ENCODE measurements around the gene ARL3.

Gene ARL3

DNA sequence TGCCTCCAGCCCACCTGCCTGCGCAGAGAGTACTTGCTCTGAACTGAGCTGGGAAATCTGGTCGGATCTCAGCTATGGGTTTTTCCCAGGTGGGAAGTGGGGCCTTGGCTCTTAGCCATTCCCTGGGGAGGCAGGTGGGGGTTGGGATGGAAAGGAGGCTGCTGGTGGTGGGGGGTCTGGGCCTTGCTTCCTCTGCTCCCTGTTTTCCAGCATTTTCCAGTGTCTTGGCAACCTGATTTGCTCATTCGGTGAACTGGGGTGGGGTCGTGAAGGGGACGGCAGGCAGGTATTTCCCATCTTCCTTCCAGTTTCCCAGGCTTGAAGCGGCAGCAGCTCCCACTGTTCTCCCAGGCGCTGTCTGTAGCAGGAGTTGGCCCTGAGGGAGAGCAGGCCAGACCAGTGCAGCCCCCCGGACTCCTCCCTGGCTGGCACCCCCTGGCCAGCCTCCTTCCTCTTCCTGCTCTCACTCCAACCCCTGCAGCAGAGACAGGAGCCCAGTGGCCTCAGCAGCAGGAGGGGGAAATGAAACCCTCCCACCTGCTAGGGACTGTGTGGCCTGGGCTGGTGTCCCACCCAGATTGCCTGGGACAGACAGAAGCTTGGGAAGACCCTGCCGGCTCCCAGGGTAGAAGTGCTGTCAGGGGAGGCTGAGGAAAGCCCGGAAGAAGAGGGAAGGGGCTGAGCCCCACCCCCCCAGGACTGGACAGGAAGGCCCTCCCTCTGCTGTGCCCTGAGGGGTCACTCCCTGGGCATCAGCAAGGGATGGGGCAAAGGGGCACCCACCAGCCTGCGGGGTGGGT lies 63.3 kb downstream of the ARL3 start:
- DNase-seq (ENCODE audit: low read depth), result no peak

DNA sequence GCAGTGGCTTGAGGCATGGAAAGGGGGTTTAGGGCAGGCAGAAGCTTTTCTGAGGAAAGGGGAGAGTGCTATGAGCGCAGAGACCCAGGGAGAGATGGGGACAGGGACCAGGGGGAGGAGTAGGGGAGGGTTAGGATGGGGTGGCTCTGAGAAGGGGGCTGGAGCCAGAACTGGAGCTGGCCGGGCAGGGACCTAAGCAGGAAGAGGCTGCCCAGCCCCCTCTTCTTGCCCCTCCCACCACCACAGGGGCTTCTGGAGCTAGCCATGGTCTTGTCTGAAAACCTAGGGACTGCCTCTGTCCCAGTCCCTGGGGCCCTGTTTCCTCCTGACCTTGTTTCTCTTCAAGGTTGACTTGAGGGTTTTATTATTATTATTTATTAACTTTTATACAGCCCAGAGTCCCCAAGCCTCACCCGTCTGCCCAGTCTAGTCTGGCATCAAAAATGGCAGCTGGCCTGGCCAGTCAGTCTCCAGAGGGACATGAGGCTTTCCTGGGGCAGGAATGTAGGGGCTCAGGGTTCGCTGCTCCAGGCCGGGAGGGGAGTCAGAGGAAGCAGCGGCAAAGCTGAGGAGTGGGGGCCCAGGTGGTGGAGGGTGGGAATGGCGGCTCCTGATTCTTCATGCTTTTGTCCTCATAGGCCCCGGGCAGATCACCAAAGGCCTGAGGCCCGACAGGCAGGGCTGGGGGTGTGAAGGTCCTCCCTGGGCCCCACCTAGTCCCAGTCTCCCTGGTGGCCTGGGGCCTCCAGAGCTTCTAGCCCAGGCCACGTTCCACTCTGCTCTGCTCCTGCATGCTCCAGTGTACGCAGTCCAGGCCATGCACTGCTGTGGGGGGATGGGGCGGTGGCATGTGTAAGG lies 64.2 kb downstream of the ARL3 start:
- DNase-seq (ENCODE audit: low read depth), result no peak

DNA sequence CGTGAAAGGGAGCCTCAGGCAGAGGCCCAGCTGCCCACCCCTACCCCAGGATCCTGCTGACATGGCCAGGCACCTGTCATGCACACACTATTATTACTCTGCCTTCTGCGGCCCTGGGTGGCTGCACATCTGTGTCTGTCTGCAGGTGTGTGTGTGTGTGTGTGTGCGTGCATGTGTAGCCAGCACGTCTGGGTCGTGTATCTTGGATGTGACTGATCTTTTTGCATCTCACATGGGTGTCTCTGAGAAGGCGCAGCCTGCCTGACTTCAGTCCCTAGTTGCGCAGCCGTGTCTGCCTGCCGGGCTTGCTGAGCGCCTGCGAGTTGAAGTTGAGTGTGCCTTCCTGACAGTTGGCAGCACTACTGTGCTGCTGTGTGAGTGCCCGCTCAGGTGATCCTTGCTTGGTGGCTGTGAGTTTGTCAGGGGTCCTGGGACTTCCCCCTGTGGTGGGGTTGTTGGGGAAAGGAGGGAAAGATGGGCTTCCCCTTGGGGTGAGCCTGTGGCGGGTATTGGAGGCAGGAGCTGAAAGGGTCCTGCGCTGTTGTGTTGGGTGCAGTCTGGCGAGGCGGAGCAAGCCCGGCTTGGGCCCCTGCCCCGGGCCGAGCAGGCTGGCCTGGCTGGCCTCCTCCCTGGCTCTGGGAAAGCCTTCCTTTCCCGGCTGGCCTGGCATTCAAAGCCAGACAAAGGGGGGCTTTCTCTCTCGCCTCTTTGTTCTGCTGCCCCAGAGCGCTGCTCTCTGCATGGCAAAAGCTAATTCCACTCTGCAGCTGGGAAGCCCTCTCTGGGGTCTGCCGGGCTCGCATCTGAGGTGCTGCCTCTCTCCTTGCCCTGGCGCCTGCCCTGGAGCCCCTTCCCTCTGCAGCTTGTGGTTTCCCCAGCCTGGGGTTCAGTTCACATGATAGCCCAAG lies 65.1 kb downstream of the ARL3 start:
- DNase-seq (ENCODE audit: low read depth), result no peak

DNA sequence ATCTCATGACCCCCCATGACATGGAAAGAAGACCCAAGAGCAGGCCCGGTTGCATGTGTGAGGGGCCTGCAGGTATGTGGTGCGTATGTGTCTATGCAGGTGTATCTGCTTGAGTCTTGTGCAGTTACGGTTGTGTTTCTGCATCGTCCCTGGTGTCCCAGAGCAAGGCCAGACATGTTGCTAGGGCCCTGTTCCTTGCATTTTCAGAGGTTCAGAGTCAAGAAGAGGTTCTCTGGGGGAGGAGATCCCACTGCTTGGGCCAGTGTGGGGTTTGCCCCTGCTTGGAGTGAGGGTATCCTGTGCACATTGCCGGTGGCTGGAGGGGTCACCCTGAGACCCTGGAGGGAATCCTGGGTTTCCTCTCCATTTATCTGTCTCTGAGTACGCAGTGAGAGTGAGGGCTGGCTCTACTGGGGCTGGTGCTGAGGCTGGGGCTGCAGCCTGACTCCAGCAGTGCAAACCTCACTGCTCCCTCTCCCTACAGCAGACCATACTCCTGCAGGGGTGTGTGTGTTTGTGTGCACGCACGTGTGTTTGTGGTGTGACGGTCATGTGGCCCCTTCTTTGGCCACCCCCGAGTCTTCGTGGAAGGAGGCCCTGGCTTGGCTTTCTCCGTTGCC lies 65.8 kb downstream of the ARL3 start:
- no peak for DNase-seq (ENCODE audit: low read depth)

DNA sequence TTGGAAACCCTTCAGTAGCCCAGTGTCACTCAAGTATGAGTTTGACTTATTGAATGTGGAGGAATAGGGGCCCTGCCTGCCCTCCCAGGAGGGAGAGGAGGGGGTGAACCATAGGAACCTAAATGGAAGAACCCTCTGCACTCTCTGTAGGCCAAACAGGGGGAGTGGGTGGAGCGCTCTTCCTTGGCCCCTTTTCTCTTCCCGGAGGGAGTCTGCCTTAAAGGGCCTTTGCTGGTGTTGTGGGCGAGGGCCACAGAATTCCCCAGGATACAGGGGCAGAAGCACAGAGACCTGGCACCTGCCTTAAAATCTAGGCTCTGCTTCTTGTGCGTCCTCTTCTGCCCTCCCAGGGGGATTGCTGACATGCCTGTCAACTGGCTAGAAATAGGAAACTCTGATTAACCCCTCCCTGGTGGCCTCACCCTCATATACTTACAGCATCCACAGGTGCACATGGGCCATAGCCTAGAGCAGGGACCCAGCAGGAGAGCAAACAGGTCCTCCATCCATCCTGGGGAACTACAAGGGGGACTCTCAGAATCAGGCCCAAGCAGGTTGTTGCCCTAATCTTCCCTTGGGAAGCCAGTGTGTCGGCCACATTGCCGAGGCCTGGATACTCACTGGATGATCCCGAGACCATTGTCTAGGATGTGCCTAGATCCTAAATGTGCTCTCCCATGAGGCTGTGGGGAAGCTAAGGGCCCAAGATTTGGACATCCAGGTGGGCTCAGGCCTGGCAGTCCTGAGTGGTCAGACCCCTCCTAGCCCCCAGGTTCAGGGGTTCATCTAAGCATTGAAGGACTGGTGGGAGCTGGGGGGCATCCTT lies 66.5 kb downstream of the ARL3 start:
- no peak for DNase-seq (ENCODE audit: low read depth)

DNA sequence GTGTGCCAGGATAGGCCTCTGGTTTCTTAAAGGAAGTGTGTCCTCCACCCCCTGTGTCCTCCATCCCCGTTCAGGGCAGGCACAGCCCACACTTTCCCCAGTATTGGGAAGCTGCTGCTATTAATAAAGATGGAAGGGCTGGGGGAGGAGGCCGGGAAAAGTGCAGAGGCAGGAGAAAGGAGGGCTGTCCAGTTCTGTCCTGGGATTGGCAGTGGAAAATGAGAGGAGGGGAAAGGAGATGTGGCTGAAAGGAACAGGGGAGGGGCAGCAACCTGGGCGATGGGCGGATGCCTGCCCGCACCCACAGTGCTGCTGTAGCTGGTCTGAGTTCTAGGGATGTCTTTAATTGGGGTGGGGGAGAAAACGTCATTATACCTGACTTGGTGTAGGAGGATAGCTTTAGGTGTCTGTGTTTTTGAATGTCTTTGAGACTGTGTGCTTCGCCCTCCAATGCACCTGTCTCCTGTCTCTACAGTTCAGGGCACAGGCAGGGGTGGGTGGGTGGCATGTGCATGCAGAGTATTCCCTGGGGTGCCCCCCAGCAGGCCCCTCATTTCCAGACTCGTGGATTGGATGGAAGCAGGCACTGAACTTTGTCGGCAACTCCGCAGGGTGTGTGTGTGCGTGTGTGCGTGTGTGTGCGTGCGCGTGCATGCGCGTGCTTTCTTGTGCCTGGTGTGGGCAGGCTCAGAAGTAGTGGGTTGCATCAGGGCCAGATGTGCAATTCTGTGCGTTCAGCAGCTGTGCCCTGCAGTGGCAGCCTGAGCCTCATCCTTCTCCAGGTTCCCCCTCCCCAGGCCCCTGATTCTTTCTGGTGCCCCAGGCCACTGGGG lies 67.4 kb downstream of the ARL3 start:
- DNase-seq (ENCODE audit: low read depth), result no peak

DNA sequence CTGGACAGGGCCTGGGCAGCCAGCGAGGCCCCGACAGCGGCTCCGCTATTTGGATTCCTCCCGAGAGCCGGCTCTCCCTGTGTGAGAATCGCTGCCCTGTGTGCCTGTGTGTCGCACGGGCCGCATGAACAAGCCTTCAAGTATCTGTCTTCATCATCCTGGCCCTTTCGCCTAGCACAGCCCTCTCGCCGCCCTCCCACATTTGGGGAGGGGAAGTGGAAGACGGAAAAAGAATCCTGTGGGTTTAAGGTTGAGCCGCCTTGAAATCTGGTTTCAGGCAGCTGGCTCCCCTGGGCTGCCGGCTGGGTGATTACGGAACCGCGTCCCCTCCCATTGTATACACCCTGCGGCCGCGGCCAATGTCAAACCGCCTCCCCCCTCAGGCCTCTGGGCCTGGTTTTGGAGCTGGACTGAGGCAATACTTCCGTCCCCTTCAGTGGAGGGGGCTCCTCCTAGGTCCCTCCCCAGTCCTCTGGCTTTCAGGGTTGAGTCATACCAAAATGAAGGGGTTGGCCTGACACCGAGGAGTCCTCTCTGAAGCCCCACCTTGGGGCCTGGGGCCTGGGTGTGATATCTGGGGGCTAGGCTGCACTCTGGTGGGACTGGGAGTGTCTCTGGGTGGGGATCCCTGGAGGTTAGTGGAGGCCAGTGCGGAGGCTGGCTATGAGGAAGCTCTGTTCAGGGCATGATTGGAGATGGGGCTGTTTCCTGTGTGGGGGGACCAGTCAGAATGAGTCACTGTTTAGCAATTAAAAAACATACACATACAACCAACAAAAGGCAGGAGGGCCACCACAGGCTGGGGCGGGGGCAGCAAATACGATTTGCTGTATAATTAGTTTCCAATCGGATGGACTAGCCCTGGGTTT lies 68.2 kb downstream of the ARL3 start:
- DNase-seq (ENCODE audit: low read depth), result peak; percentile 70

DNA sequence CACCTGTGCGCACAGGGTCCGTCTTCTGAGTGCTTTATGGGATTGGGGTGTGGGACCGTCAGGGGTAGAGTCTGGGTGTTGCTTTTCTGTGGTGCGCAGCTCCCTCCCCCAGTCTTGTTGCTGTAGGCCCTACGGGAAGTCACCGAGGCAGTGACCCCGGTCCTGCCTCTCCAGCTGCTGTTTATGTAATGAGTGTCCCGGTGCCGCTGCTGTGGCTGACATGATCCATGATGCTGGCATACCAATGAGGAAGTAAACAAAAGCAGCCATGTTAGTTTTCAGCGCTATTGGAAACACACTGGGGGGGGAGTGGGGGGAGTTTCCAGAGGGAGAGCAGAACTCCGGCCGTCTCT lies 68.8 kb downstream of the ARL3 start:
- no peak for DNase-seq (ENCODE audit: low read depth)

DNA sequence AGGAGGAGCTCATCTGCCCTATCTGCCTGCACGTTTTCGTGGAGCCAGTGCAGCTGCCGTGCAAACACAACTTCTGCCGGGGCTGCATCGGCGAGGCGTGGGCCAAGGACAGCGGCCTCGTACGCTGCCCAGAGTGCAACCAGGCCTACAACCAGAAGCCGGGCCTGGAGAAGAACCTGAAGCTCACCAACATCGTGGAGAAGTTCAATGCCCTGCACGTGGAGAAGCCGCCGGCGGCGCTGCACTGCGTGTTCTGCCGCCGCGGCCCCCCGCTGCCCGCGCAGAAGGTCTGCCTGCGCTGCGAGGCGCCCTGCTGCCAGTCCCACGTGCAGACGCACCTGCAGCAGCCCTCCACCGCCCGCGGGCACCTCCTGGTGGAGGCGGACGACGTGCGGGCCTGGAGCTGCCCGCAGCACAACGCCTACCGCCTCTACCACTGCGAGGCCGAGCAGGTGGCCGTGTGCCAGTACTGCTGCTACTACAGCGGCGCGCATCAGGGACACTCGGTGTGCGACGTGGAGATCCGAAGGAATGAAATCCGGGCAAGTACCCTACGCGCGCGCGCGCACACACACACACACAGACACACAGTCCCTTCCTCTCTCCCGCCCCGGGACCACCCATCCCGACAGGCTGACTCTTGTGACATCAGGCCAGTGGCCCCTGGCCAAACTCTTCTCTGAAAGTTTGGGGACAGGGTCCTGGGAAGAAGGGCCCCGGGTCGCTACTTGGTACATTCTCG lies 69.4 kb downstream of the ARL3 start:
- peak; percentile 68 for DNase-seq (ENCODE audit: low read depth)

DNA sequence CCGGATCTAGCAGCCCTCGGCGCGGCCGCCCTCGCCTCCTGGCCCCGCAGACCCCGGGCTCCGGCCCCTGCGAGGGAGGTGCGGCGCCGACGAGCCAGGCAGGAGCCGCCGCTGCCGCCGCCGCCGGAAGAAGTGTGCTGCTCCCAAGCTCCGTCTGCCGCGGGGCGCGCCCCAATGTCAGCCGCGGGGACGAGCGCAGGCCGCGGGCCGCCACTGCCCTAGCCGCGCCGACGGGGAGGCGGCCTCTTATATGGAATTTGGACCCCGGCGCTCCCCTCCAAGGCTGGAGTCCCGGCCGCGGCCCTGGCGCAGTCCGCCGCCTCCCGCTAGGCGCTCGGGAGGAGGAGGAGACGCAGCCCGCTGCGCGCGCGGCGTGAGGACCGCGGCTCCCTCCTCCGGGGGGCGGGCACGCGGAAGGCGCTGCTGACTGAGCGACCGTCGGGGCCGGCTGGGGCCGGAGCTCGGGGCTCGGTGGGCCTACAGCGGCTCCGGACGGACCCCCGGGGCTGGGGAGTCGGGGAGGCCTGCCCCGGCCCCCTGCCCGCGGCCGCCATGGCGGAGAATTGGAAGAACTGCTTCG lies 70.0 kb downstream of the ARL3 start, which contains the start of gene TRIM8:
TSS of gene TRIM8 (plus strand) at position 414 of the 580 bp plus-strand sequence. CDS start at position 553, 139 bp downstream.
- peak; percentile 53 for DNase-seq (ENCODE audit: low read depth)

DNA sequence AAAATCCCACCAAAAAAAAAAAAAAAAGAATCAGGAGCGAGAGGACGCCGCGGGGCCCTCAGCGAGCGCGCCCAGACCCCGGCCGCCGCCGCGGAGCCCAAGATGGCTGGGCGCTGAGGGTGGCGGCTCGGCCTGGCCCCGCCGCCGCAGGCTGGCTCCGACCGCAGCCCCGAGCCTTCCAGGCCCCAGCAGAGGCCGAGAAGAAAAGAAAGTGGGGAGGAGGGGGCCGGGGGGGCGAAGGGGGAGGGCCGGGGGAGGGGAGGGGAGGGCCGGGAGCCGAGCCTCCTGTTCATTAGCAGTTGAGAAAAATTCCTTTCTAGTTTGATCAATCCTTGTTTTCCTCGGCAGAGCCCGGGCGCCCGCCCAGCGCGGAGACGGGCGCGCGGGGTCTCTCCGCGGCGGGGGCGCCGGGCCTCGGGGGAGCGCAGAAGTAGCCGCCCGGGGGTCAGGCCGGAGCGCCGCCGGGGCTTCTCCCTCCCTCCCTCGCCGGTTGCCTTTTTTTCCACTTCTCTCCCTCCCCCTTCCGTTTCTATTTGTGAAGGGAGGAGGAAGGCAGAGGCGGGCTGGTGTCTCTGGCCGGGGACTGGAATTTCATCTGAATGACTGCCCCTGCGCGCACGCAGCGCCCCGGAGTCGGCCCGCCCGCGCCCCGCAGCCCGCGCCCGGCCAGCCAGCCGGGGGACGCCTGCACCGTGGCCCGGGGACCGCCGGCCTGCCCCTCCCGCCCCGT lies 70.7 kb downstream of the ARL3 start:
- DNase-seq (ENCODE audit: low read depth), result peak; percentile 31

DNA sequence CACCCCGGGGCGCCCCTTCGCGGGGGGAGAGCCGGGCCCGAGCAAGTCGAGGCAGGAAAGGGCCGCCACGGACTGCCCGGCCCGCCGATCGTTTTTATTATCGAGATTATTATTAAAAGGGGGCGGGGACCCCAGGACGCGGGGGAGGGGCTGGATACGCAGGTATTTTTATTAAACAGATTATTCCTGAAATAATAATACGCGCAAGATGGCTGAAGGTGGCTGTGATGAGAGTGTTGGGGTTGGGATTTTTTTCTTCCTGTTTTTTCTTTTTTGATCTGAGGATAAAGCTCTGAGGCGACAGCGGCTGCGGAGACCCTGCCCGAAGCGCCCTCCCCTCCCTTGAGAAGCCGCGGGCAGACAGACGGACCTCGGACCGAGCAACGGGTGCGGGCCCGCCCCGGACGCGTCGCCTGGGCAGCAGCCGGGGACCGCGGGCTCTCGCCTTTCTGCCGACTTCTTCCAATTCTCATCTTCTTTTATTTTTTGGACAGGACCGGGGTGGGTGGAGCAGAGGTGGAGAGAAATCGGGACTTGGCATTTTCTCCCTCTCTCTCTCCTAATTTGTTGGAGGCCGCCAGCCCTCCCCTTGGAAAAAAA lies 71.4 kb downstream of the ARL3 start:
- DNase-seq (ENCODE audit: low read depth), result peak; percentile 29

DNA sequence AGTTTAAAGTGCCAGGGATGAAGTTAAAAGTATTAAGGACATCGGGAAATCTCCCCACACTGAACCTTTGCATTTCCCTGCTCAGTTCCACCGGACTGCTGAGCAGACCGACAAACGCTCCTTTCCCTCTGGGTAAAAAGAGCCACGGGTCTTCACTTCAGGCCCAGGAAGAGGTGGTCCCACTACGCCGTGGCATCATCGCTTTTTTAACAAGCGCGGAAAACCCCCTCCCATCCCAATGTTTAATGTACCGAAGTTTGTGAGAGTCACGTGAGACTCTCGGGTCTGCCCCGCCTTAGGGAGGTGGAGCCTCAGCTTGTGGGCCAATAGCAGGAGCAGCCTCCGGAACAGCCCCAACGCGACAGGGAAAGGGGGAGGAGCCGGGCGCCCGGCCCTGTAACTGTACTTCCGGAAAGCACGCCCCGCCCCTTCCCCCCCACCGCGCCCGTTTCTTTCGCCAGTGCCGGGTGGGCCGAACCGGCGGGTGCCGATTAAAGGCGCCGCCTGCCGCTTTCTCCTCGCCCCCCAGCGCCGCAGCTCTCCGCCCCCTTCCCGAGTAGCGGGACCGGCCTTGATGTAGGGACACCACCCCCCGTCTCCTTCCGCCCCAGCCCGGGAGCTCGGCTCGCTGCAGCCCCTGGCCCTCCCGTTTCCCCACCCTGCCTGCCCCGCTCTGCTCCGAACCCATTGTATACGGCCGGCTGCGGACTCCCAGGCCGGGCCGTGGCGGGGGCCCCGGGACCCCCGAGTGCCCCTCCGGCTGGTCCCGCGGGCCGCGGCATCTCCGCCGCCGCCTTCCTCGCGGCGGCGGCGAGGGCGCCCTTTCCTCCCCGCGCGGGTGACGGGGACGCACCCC lies 72.1 kb downstream of the ARL3 start:
- DNase-seq (ENCODE audit: low read depth), result peak; percentile 98

DNA sequence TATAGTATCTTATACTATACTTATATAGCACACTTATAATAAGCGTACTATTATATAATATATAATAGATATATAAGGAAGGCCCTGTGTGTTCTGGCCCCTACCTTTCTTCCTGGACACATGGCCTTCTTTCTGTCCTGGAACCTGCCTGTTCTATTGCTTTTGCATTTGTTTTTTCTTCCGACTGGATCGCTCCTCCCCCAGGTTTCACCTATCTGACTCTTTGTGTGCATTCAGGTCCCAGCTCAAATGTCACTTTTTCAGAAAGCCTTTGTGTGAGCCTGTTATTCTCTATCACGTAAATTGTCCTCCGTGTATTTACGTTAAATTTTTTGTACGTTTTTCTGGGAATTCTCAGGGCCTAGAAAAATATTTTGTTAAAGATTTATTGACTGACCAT lies 72.8 kb downstream of the ARL3 start:
- no peak for DNase-seq (ENCODE audit: low read depth)

DNA sequence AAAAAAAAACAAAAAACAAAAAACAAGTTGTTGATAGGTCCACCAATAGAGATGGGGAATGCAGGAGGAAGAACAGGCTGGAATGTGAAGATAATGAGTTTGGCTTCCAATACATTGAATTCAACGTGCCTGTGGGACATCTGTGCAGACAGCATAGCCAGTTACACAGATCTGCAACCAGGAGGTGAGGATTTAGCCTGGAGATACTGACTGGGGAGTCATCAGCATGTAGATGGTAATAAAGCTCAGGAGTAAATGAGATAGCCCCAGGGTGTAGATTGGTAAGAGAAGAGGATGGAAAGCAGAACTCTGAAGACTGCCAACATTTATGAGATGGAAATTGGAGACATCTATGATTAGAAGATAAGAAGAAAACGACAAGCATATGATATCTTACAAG lies 74.7 kb downstream of the ARL3 start:
- DNase-seq (ENCODE audit: low read depth), result no peak

DNA sequence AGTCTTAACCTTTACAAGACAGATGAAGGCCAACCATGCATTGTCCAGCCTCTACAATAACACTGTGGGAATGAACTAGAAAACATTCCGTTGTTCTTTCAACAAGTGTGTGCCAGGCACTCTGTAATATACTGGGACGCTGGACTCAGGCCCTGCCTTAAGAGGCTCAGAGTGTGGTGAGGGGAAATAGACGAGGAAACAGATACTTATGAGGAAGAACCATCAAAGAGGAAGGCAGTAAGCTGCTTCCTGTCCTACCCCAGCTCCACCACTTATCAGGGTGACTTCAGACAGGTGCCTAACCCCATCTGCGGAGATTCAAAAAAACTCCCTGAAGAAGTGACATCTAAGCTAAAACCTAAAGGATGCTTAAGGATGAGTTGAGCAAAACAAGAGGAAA lies 78.8 kb downstream of the ARL3 start:
- no peak for DNase-seq (ENCODE audit: low read depth)

All from activated T-cell treated with anti-CD3 and anti-CD28 coated beads for 24 hours (primary cell).